ENCODE data around the gene LANCL2. TPM values are rescaled to one million over a fixed set of nuclear protein-coding genes. Genes with fewer than 3 reads are reported as not detected.

Gene LANCL2
- total and polyA plus RNA-seq, 4 donors: 4.6 to 8.8 (median 7.1) TPM

DNA sequence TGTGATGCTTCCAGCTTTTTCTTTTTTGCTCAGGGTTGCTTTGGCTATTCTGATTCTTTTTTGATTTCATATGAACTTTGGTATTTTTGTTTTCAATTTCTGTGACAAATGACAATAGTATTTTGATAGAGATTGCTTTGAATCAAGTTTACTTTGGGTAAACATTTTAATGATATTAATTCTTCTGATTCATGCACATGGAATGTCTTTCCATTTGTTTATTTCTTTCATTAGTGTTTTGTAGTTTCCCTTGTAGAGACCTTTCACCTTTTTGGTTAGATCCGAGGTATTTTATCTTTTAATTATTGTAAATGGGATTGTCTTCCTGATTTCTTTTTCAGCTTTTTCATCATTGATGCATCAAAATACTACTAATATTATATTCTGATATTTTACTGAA, 93.2 kb downstream of the LANCL2 start:
- Histone ChIP-seq H3K27me3 (ENCODE audit: control insufficient read depth in 1 of 2, insufficient read depth in 2 of 2, low read length in 1 of 2) (no peaks in the 10 kb centered on the region), H3K9me3 (ENCODE audit: control insufficient read depth, low read length) (no peaks in the 10 kb centered on the region), H3K4me1 (ENCODE audit: control insufficient read depth in 1 of 2, insufficient read depth in 2 of 2, low read length in 2 of 2) (no peaks in the 10 kb centered on the region), H3K4me3 (ENCODE audit: low read length in 2 of 2) (no peak overlapping the region), H3K36me3 (ENCODE audit: control insufficient read depth in 1 of 2, insufficient read depth in 2 of 2, low read length in 1 of 2) (no peaks in the 10 kb centered on the region), H3K27ac (ENCODE audit: low read depth in 1 of 2, low read length in 2 of 2) (no peak overlapping the region)
- intact Hi-C loops (cut with DNase I): no loop called here
- DNase-seq (no peak), ATAC-seq (ENCODE audit: low FRiP score) (no peak)
- 92% methylated on average over 1 of the region's 1 CpG for WGBS, 2 donors

DNA sequence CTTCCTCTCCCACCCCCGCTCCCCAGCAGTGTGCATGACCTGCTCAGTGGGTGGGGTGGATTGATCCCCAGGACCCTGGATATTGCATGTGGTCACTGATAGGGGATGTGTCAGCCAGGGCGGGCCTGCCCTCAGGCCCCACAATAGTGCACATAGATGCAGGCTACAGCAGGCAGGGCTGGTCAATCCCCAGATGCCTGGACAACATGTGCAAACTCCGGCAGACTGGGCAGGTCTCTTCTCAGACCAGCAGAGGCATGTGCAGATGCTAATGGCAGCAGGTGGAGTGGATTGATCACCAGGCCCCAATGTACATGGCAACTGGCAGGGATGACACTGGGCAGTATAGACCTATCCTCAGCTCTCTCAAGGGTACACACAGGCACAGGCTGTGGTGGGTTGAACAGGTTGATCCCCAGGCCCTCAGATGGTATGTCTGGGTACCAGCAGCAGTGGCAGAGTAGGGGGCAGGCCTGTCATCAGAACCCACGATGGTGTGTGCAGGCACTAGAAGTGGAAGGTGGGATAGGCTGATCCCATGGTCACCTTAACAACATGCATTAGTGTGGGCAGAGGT, 98.6 kb downstream of the LANCL2 start:
- ATAC-seq (ENCODE audit: low FRiP score) (no peak), DNase-seq (no peak)
- WGBS, 2 donors: 98 to 100% methylated on average over 4 of the region's 4 CpGs
- H3K9me3 ChIP-seq (ENCODE audit: control insufficient read depth, low read length): no peaks in the 10 kb centered on the region
- no peaks in the 10 kb centered on the region for H3K4me1 ChIP-seq (ENCODE audit: control insufficient read depth in 1 of 2, insufficient read depth in 2 of 2, low read length in 2 of 2)
- H3K27me3 ChIP-seq (ENCODE audit: control insufficient read depth in 1 of 2, insufficient read depth in 2 of 2, low read length in 1 of 2): no peaks in the 10 kb centered on the region
- H3K4me3 ChIP-seq (ENCODE audit: low read length in 2 of 2): no peak overlapping the region
- H3K36me3 ChIP-seq (ENCODE audit: control insufficient read depth in 1 of 2, insufficient read depth in 2 of 2, low read length in 1 of 2): peaks cover 0 to 10% of the 10 kb centered on the region in 2 donors
- no peak overlapping the region for H3K27ac ChIP-seq (ENCODE audit: low read depth in 1 of 2, low read length in 2 of 2)
- intact Hi-C loops (cut with DNase I): no loop called here

GRCh38 chr7:55464422-55464821, 99.3 kb downstream of the LANCL2 start:
- intact Hi-C loops (cut with DNase I): no loop called here
- no peak for ATAC-seq (ENCODE audit: low FRiP score)
- H3K36me3 ChIP-seq (ENCODE audit: control insufficient read depth in 1 of 2, insufficient read depth in 2 of 2, low read length in 1 of 2): peaks cover 0 to 10% of the 10 kb centered on the region in 2 donors

GRCh38 chr7:55465691-55466090, 100.6 kb downstream of the LANCL2 start:
- intact Hi-C loops (cut with DNase I): no loop called here
- H3K36me3 ChIP-seq (ENCODE audit: control insufficient read depth in 1 of 2, insufficient read depth in 2 of 2, low read length in 1 of 2): peaks cover 0 to 13% of the 10 kb centered on the region in 2 donors

More at GRCh38 chr7:55464422-55464821, 99.3 kb downstream of the LANCL2 start:
- Histone ChIP-seq H3K27ac (ENCODE audit: low read depth in 1 of 2, low read length in 2 of 2) (no peak overlapping the region), H3K9me3 (ENCODE audit: control insufficient read depth, low read length) (no peaks in the 10 kb centered on the region), H3K27me3 (ENCODE audit: control insufficient read depth in 1 of 2, insufficient read depth in 2 of 2, low read length in 1 of 2) (no peaks in the 10 kb centered on the region), H3K4me1 (ENCODE audit: control insufficient read depth in 1 of 2, insufficient read depth in 2 of 2, low read length in 2 of 2) (no peaks in the 10 kb centered on the region), H3K4me3 (ENCODE audit: low read length in 2 of 2) (no peak overlapping the region)
- 95 to 99% methylated on average over 2 of the region's 2 CpGs for WGBS, 2 donors
- DNase-seq: no peak

GRCh38 chr7:55467047-55467593, 102.0 kb downstream of the LANCL2 start:
- Histone ChIP-seq H3K27me3 (ENCODE audit: control insufficient read depth in 1 of 2, insufficient read depth in 2 of 2, low read length in 1 of 2) (no peaks in the 10 kb centered on the region), H3K4me1 (ENCODE audit: control insufficient read depth in 1 of 2, insufficient read depth in 2 of 2, low read length in 2 of 2) (no peaks in the 10 kb centered on the region), H3K9me3 (ENCODE audit: control insufficient read depth, low read length) (no peaks in the 10 kb centered on the region), H3K4me3 (ENCODE audit: low read length in 2 of 2) (no peak overlapping the region), H3K27ac (ENCODE audit: low read depth in 1 of 2, low read length in 2 of 2) (no peak overlapping the region), H3K36me3 (ENCODE audit: control insufficient read depth in 1 of 2, insufficient read depth in 2 of 2, low read length in 1 of 2) (peaks cover 0 to 13% of the 10 kb centered on the region in 2 donors)
- ATAC-seq (ENCODE audit: low FRiP score) (no peak), DNase-seq (no peak)
- WGBS, 2 donors: 97 to 98% methylated on average over 7 of the region's 7 CpGs
- intact Hi-C loops (cut with DNase I): no loop called here

More at GRCh38 chr7:55465691-55466090, 100.6 kb downstream of the LANCL2 start:
- Histone ChIP-seq H3K27me3 (ENCODE audit: control insufficient read depth in 1 of 2, insufficient read depth in 2 of 2, low read length in 1 of 2) (no peaks in the 10 kb centered on the region), H3K4me1 (ENCODE audit: control insufficient read depth in 1 of 2, insufficient read depth in 2 of 2, low read length in 2 of 2) (no peaks in the 10 kb centered on the region), H3K27ac (ENCODE audit: low read depth in 1 of 2, low read length in 2 of 2) (no peak overlapping the region), H3K9me3 (ENCODE audit: control insufficient read depth, low read length) (no peaks in the 10 kb centered on the region), H3K4me3 (ENCODE audit: low read length in 2 of 2) (no peak overlapping the region)
- WGBS, 2 donors: 52 to 70% methylated on average over 2 of the region's 2 CpGs
- DNase-seq (no peak), ATAC-seq (ENCODE audit: low FRiP score) (no peak)

DNA sequence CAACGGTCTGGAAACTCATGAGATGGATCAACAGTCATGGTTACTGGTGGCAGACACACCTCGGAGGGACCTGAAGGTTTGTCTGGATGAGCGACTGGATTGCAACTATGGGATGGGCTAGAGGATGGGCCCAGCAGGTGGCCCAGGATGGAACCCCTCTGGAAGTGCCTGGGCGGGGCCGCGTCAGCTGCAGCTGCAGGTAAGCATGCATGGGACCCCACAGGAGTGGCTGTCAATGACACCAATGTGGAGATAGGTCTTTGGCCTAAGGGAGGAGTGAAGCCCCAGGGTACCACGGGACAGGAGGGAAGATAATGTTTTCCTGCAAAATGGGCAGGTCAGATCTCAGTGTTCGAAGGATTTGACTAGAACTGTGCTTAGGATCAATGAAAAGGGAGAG, 103.4 kb downstream of the LANCL2 start:
- H3K27me3 ChIP-seq (ENCODE audit: control insufficient read depth in 1 of 2, insufficient read depth in 2 of 2, low read length in 1 of 2): no peaks in the 10 kb centered on the region
- DNase-seq: no peak
- H3K4me3 ChIP-seq (ENCODE audit: low read length in 2 of 2): no peak overlapping the region
- no peak overlapping the region for H3K27ac ChIP-seq (ENCODE audit: low read depth in 1 of 2, low read length in 2 of 2)
- ATAC-seq (ENCODE audit: low FRiP score): peak; percentile 9
- intact Hi-C loops (cut with DNase I): no loop called here
- H3K36me3 ChIP-seq (ENCODE audit: control insufficient read depth in 1 of 2, insufficient read depth in 2 of 2, low read length in 1 of 2): peaks cover 0 to 13% of the 10 kb centered on the region in 2 donors
- H3K9me3 ChIP-seq (ENCODE audit: control insufficient read depth, low read length): no peaks in the 10 kb centered on the region
- no peaks in the 10 kb centered on the region for H3K4me1 ChIP-seq (ENCODE audit: control insufficient read depth in 1 of 2, insufficient read depth in 2 of 2, low read length in 2 of 2)
- WGBS, 2 donors: 97 to 98% methylated on average over 8 of the region's 8 CpGs

- ATAC-seq (ENCODE audit: low FRiP score) (no peak), DNase-seq (no peak)
- Histone ChIP-seq H3K36me3 (ENCODE audit: control insufficient read depth in 1 of 2, insufficient read depth in 2 of 2, low read length in 1 of 2) (peaks cover 0 to 12% of the 10 kb centered on the region in 2 donors), H3K4me1 (ENCODE audit: control insufficient read depth in 1 of 2, insufficient read depth in 2 of 2, low read length in 2 of 2) (no peaks in the 10 kb centered on the region), H3K9me3 (ENCODE audit: control insufficient read depth, low read length) (no peaks in the 10 kb centered on the region), H3K27ac (ENCODE audit: low read depth in 1 of 2, low read length in 2 of 2) (no peak overlapping the region), H3K4me3 (ENCODE audit: low read length in 2 of 2) (no peak overlapping the region), H3K27me3 (ENCODE audit: control insufficient read depth in 1 of 2, insufficient read depth in 2 of 2, low read length in 1 of 2) (no peaks in the 10 kb centered on the region)
- intact Hi-C loops (cut with DNase I): no loop called here
- 68 to 72% methylated on average over 2 of the region's 2 CpGs for WGBS, 2 donors
Measured at GRCh38 chr7:55469271-55469681, 104.1 kb downstream of the LANCL2 start.

DNA sequence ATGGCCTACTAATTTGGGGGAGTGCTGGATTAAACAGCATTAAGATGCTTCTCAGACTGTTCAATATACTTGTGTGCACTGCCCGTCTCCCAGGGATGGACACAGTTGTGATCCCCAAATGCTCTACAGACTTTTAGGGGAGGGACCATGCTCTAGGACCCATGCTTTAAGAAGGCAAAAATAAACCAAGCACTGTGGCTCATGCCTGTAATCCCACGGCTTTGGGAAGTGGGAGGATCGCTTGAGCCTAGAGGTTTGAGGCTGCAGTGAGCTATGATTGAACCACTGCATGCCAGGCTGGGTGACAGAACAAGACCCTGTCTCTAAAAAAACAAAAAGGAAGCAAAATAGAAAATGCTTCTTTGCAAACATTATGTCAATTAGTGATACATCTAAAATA, 104.6 kb downstream of the LANCL2 start:
- Histone ChIP-seq H3K4me1 (ENCODE audit: control insufficient read depth in 1 of 2, insufficient read depth in 2 of 2, low read length in 2 of 2) (no peaks in the 10 kb centered on the region), H3K36me3 (ENCODE audit: control insufficient read depth in 1 of 2, insufficient read depth in 2 of 2, low read length in 1 of 2) (peaks cover 0 to 14% of the 10 kb centered on the region in 2 donors), H3K4me3 (ENCODE audit: low read length in 2 of 2) (no peak overlapping the region), H3K27me3 (ENCODE audit: control insufficient read depth in 1 of 2, insufficient read depth in 2 of 2, low read length in 1 of 2) (no peaks in the 10 kb centered on the region), H3K9me3 (ENCODE audit: control insufficient read depth, low read length) (no peaks in the 10 kb centered on the region), H3K27ac (ENCODE audit: low read depth in 1 of 2, low read length in 2 of 2) (no peak overlapping the region)
- DNase-seq (no peak), ATAC-seq (ENCODE audit: low FRiP score) (no peak)
- WGBS, 2 donors: 48 to 78% methylated on average over 3 of the region's 3 CpGs
- intact Hi-C loops (cut with DNase I): no loop called here

DNA sequence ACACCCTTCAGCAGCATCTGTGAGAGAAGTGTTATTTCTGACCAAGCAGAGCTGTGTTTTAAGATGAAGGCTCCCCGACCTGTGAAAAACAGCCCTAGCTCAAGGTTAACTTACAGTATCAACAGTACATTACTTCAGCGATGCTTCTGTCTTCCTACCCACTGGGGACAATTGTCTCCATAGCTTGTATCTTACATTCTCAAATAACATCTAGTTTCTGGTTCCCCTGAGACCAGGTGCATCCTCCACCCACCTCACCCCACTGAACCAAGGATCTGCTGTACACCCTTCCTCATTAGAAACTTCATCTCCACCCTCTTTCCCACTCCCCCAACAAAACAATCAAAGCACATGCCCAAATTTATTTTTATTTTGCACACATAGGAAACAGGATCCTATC, 105.1 kb downstream of the LANCL2 start:
- Histone ChIP-seq H3K27ac (ENCODE audit: low read depth in 1 of 2, low read length in 2 of 2) (no peak overlapping the region), H3K36me3 (ENCODE audit: control insufficient read depth in 1 of 2, insufficient read depth in 2 of 2, low read length in 1 of 2) (peaks cover 0 to 10% of the 10 kb centered on the region in 2 donors), H3K4me3 (ENCODE audit: low read length in 2 of 2) (no peak overlapping the region), H3K9me3 (ENCODE audit: control insufficient read depth, low read length) (no peaks in the 10 kb centered on the region), H3K4me1 (ENCODE audit: control insufficient read depth in 1 of 2, insufficient read depth in 2 of 2, low read length in 2 of 2) (no peaks in the 10 kb centered on the region), H3K27me3 (ENCODE audit: control insufficient read depth in 1 of 2, insufficient read depth in 2 of 2, low read length in 1 of 2) (no peaks in the 10 kb centered on the region)
- DNase-seq: no peak
- intact Hi-C loops (cut with DNase I): no loop called here
- WGBS, 2 donors: 93 to 97% methylated on average over 2 of the region's 2 CpGs
- ATAC-seq (ENCODE audit: low FRiP score): no peak

All from aorta (tissue), 5 donors.